Measurements from ENCODE around the gene TAF8. TPM values are rescaled to one million over a fixed set of nuclear protein-coding genes. Genes with fewer than 3 reads are reported as not detected.

TAF8 gene
- total RNA-seq, 1 donor from 2014 or later, result 17.2 TPM

DNA sequence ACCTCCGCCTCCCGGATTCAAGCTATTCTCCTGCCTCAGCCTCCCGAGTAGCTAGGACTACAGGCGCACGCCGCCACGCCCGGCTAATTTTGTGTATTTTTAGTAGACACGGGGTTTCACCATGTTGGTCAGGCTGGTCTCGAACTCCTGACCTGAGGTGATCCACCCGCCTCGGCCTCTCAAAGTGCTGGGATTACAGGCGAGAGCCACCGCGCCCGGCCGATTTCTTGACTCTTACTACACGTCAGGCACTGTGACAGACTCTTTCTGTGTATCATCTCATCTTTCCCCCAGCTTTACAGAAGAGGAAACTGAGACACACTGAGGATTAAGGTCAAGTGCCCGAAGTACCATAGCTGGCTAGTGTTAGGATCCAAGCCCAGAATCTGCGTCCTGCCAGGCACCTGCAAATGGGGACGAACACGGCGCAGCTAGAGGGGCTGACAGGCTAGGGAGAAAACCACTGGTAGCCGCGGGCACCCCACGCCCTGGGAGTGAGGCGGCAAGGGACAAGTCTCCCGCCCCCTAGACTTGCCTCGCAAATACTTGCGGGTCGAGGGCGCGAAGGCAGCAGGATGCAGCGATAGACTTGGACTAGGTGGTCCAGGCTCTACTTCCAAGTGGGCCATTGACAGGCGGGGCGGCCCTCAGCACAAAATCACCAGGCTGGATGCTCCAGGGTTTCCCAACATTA, 1.1 kb upstream of the TAF8 start:
- H3K27ac Mint-ChIP-seq (ENCODE audit: unreplicated experiment), result peak overlapping the region; percentile 84
- H3K4me3 Mint-ChIP-seq (ENCODE audit: unreplicated experiment), result peak overlapping the region; percentile 82
- peaks cover 4% of the 10 kb centered on the region for H3K36me3 Mint-ChIP-seq (ENCODE audit: low read depth)
- H3K9me3 Mint-ChIP-seq (ENCODE audit: low read depth), result no peaks in the 10 kb centered on the region
- TF ChIP-seq, protein P1, sequence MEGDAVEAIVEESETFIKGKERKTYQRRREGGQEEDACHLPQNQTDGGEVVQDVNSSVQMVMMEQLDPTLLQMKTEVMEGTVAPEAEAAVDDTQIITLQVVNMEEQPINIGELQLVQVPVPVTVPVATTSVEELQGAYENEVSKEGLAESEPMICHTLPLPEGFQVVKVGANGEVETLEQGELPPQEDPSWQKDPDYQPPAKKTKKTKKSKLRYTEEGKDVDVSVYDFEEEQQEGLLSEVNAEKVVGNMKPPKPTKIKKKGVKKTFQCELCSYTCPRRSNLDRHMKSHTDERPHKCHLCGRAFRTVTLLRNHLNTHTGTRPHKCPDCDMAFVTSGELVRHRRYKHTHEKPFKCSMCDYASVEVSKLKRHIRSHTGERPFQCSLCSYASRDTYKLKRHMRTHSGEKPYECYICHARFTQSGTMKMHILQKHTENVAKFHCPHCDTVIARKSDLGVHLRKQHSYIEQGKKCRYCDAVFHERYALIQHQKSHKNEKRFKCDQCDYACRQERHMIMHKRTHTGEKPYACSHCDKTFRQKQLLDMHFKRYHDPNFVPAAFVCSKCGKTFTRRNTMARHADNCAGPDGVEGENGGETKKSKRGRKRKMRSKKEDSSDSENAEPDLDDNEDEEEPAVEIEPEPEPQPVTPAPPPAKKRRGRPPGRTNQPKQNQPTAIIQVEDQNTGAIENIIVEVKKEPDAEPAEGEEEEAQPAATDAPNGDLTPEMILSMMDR (IDR thresholded peaks at IDR 0.05), result no peak
- no peaks in the 10 kb centered on the region for H3K27me3 Mint-ChIP-seq (ENCODE audit: low read depth)
- H3K4me1 Mint-ChIP-seq (ENCODE audit: low read depth), result peaks cover 60% of the 10 kb centered on the region
- no peak for DNase-seq (ENCODE audit: low spot score)

- peaks cover 4% of the 10 kb centered on the region for H3K36me3 Mint-ChIP-seq (ENCODE audit: low read depth)
- H3K27ac Mint-ChIP-seq (ENCODE audit: unreplicated experiment), result peak overlapping the region; percentile 99
- peak overlapping the region; percentile 96 for H3K4me3 Mint-ChIP-seq (ENCODE audit: unreplicated experiment)
- H3K27me3 Mint-ChIP-seq (ENCODE audit: low read depth), result no peaks in the 10 kb centered on the region
- no peak for DNase-seq (ENCODE audit: low spot score)
- no peaks in the 10 kb centered on the region for H3K9me3 Mint-ChIP-seq (ENCODE audit: low read depth)
- TF ChIP-seq, protein P1 (IDR thresholded peaks at IDR 0.05), result no peak
- peaks cover 54% of the 10 kb centered on the region for H3K4me1 Mint-ChIP-seq (ENCODE audit: low read depth)
Observed at GRCh38 chr6:42049948-42050296, 402 bp upstream of the TAF8 start.

DNA sequence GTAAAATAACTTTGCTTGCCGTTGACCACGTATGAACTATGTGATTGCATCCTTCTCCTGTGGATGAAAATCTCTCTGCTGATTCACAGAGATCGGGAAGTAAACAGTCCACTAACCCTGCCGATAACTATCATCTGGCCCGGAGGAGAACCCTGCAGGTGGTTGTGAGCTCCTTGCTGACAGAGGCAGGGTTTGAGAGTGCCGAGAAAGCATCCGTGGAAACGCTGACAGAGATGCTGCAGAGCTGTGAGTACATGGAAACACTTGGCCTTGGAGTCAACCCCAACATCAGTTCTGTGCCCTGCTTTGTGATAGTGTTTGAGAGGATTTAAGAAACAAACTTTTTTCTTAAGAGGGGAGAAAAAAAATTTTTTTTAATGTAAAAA, 937 bp downstream of the TAF8 start:
- Mint-ChIP-seq H3K27ac (ENCODE audit: unreplicated experiment) (peak overlapping the region; percentile 64), H3K36me3 (ENCODE audit: low read depth) (peaks cover 12% of the 10 kb centered on the region), H3K4me3 (ENCODE audit: unreplicated experiment) (peak overlapping the region; percentile 96), H3K4me1 (ENCODE audit: low read depth) (peaks cover 41% of the 10 kb centered on the region), H3K9me3 (ENCODE audit: low read depth) (no peaks in the 10 kb centered on the region), H3K27me3 (ENCODE audit: low read depth) (no peaks in the 10 kb centered on the region)
- no peak for DNase-seq (ENCODE audit: low spot score)
- TF ChIP-seq, protein P1 (IDR thresholded peaks at IDR 0.05), result no peak

- no peak overlapping the region for H3K27ac Mint-ChIP-seq (ENCODE audit: unreplicated experiment)
- peaks cover 28% of the 10 kb centered on the region for H3K36me3 Mint-ChIP-seq (ENCODE audit: low read depth)
- H3K4me3 Mint-ChIP-seq (ENCODE audit: unreplicated experiment), result no peak overlapping the region
Observed at GRCh38 chr6:42053601-42054000, 3.3 kb downstream of the TAF8 start.

DNA sequence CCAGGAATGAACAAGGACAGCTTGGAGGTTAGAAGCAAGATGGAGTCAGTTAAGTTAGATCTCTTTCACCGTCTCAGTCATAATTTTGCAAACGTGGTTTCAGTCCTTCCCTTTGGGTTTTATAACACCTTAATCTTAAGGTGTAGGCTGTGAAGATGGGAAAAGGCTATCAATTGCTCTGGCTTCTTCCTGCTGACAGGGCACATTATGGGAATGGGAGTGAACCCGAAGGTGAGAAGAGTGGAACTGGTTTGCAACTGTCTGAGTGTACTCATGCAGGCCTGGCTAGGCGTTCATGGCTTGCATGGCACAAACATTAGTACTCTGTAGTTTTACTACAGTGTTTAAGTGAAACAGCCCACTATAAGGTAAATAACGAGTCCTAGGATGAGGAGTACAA, 9.4 kb downstream of the TAF8 start:
- Mint-ChIP-seq H3K36me3 (ENCODE audit: low read depth) (peaks cover 44% of the 10 kb centered on the region), H3K27ac (ENCODE audit: unreplicated experiment) (no peak overlapping the region), H3K27me3 (ENCODE audit: low read depth) (no peaks in the 10 kb centered on the region), H3K4me3 (ENCODE audit: unreplicated experiment) (no peak overlapping the region), H3K4me1 (ENCODE audit: low read depth) (no peaks in the 10 kb centered on the region), H3K9me3 (ENCODE audit: low read depth) (no peaks in the 10 kb centered on the region)
- TF ChIP-seq, protein P1 (IDR thresholded peaks at IDR 0.05), result no peak
- no peak for DNase-seq (ENCODE audit: low spot score)

More at GRCh38 chr6:42053601-42054000, 3.3 kb downstream of the TAF8 start:
- TF ChIP-seq, protein P1 (IDR thresholded peaks at IDR 0.05), result no peak
- Mint-ChIP-seq H3K27me3 (ENCODE audit: low read depth) (no peaks in the 10 kb centered on the region), H3K4me1 (ENCODE audit: low read depth) (peaks cover 19% of the 10 kb centered on the region), H3K9me3 (ENCODE audit: low read depth) (no peaks in the 10 kb centered on the region)
- DNase-seq (ENCODE audit: low spot score), result no peak
